Stimulated activated naive CD8-positive, alpha-beta T cell treated with anti-CD3 and anti-CD28 coated beads, Interleukin-15, Interleukin-2, amounts not matched to agents 100 U/mL and 50 U/mL, for 24 hours (primary cell): ENCODE data around the gene SPPL3.
"Not testable (repeated sequence)": the region's sequence is repeated elsewhere in the genome, so short reads cannot be mapped to it uniquely, and the experiment has no call there.

ENCODE experiments used
- ATAC-seq: fragments of 150-1000 bp; cut with Tn5 transposase; one replicate; pipeline ENCODE4 v1.10.0; 2021
- DNase-seq: peaks from one replicate; pipeline ENCODE4 v3.0.0; 2021

Gene SPPL3

GRCh38 chr12:120920178-120920577, 16.0 kb upstream of the SPPL3 start:
- no peak for DNase-seq
- ATAC-seq, result no peak

GRCh38 chr12:120917748-120918147, 13.6 kb upstream of the SPPL3 start:
- no peak for ATAC-seq
- no peak for DNase-seq

- no peak for DNase-seq
- no peak for ATAC-seq
Measured at GRCh38 chr12:120916561-120916960, 12.4 kb upstream of the SPPL3 start.

- ATAC-seq, result no peak
- DNase-seq, result no peak
Measured at GRCh38 chr12:120914794-120915193, 10.6 kb upstream of the SPPL3 start.

GRCh38 chr12:120909633-120910298, 5.6 kb upstream of the SPPL3 start:
- DNase-seq (no peak), ATAC-seq (no peak)

GRCh38 chr12:120905856-120906384, 1.8 kb upstream of the SPPL3 start:
- ATAC-seq (no peak), DNase-seq (no peak)

GRCh38 chr12:120903412-120904196, 554 bp downstream of the SPPL3 start:
- peak; percentile 70 for ATAC-seq
- peak; percentile 76 for DNase-seq

GRCh38 chr12:120902846-120903411, 1.2 kb downstream of the SPPL3 start:
- no peak for ATAC-seq

GRCh38 chr12:120901818-120902217, 2.3 kb downstream of the SPPL3 start:
- ATAC-seq (no peak), DNase-seq (no peak)

More at GRCh38 chr12:120902846-120903411, 1.2 kb downstream of the SPPL3 start:
- DNase-seq, result no peak

- ATAC-seq, DNase-seq: not testable (repeated sequence)
Measured at GRCh38 chr12:120901101-120901500, 3.1 kb downstream of the SPPL3 start.

GRCh38 chr12:120895532-120895931, 8.6 kb downstream of the SPPL3 start:
- ATAC-seq (no peak), DNase-seq (no peak)

GRCh38 chr12:120892265-120892664, 11.9 kb downstream of the SPPL3 start:
- ATAC-seq (no peak), DNase-seq (no peak)

- DNase-seq, result no peak
Measured at GRCh38 chr12:120890963-120891362, 13.2 kb downstream of the SPPL3 start.

GRCh38 chr12:120887253-120888043, 16.7 kb downstream of the SPPL3 start:
- DNase-seq, result no peak
- ATAC-seq, result peak; percentile 71

More at GRCh38 chr12:120890963-120891362, 13.2 kb downstream of the SPPL3 start:
- no peak for ATAC-seq

GRCh38 chr12:120886199-120887018, 17.7 kb downstream of the SPPL3 start:
- DNase-seq (no peak), ATAC-seq (peak; percentile 82)

- ATAC-seq, result no peak
Measured at GRCh38 chr12:120885521-120885920, 18.6 kb downstream of the SPPL3 start.

GRCh38 chr12:120884644-120885043, 19.5 kb downstream of the SPPL3 start:
- no peak for DNase-seq
- no peak for ATAC-seq

More at GRCh38 chr12:120885521-120885920, 18.6 kb downstream of the SPPL3 start:
- no peak for DNase-seq

GRCh38 chr12:120882055-120882555, 22.1 kb downstream of the SPPL3 start:
- DNase-seq (no peak), ATAC-seq (no peak)

- DNase-seq, result no peak
- no peak for ATAC-seq
Measured at GRCh38 chr12:120879718-120880300, 24.3 kb downstream of the SPPL3 start.

- DNase-seq, result no peak
- ATAC-seq, result no peak
Measured at GRCh38 chr12:120879102-120879501, 25.1 kb downstream of the SPPL3 start.
